HEK293T (cell line): Measurements from ENCODE around the gene TRAPPC11.
"Not testable (repeated sequence)": the region's sequence is repeated elsewhere in the genome, so short reads cannot be mapped to it uniquely, and the experiment has no call there.

ENCODE experiments used
- CTCF ChIA-PET: fragments of 350-600 bp; formaldehyde crosslinking; extraction: SDS; loops from one replicate; lab custom pipeline; 2021; ENCODE audit warnings: antibody characterized with exemption, inconsistent platforms; lab: Yijun Ruan, JAX
- POLR2A ChIA-PET: fragments of 350-600 bp; formaldehyde crosslinking; extraction: SDS; loops from one replicate; lab custom pipeline; 2020; ENCODE audit warnings: antibody characterized with exemption, inconsistent platforms; lab: Yijun Ruan, JAX
- DNase-seq: peaks from one replicate; pipeline ENCODE4 v3.0.0; 2012; ENCODE audit warnings: mixed read lengths; ENCODE audit errors: extremely low spot score
- ARNT ChIP-seq: fragments of 450-650 bp; IDR thresholded peaks from 2 replicates; pipeline ENCODE4 v1.6.1; 2017; ENCODE audit warnings: mild to moderate bottlenecking
- BHLHE40 ChIP-seq: fragments of 450-650 bp; IDR thresholded peaks from 2 replicates; pipeline ENCODE4 v1.6.1; 2016; ENCODE audit warnings: mild to moderate bottlenecking, moderate library complexity, borderline replicate concordance
- CTBP1 ChIP-seq: fragments of 450-650 bp; IDR thresholded peaks from 2 replicates; pipeline ENCODE4 v1.6.1; 2016; ENCODE audit warnings: borderline replicate concordance
- ELF4 ChIP-seq: fragments of 450-650 bp; IDR thresholded peaks from 2 replicates; pipeline ENCODE4 v1.6.1; 2017; ENCODE audit warnings: antibody characterized with exemption
- FOXA1 ChIP-seq: fragments of 450-650 bp; IDR thresholded peaks from 2 replicates; pipeline ENCODE4 v1.6.1; 2016; ENCODE audit warnings: mild to moderate bottlenecking
- FOXK2 ChIP-seq: fragments of 450-650 bp; IDR thresholded peaks from 2 replicates; pipeline ENCODE4 v1.6.1; 2016; ENCODE audit warnings: mild to moderate bottlenecking
- FOXM1 ChIP-seq: fragments of 450-650 bp; IDR thresholded peaks from 2 replicates; pipeline ENCODE4 v1.6.1; 2017; ENCODE audit warnings: mild to moderate bottlenecking, borderline replicate concordance
- HDGF ChIP-seq: fragments of 450-650 bp; IDR thresholded peaks from 2 replicates; pipeline ENCODE4 v1.6.1; 2017; ENCODE audit warnings: antibody characterized with exemption, borderline replicate concordance
- L3MBTL2 ChIP-seq: fragments of 450-650 bp; conservative IDR thresholded peaks from 2 replicates; pipeline ENCODE4 v1.6.1; 2016; ENCODE audit warnings: mild to moderate bottlenecking
- LEF1 ChIP-seq: fragments of 450-650 bp; IDR thresholded peaks from 2 replicates; pipeline ENCODE4 v1.6.1; 2017; ENCODE audit warnings: mild to moderate bottlenecking, borderline replicate concordance
- NFRKB ChIP-seq: fragments of 450-650 bp; IDR thresholded peaks from 2 replicates; pipeline ENCODE4 v1.6.1; 2016; ENCODE audit warnings: mild to moderate bottlenecking, moderate library complexity
- SP1 ChIP-seq: fragments of 450-650 bp; IDR thresholded peaks from 2 replicates; pipeline ENCODE4 v1.6.1; 2017
- SUZ12 ChIP-seq: fragments of 450-650 bp; IDR thresholded peaks from 2 replicates; pipeline ENCODE4 v1.6.1; 2016; ENCODE audit warnings: mild to moderate bottlenecking
- TARDBP ChIP-seq: fragments of 450-650 bp; IDR thresholded peaks from 2 replicates; pipeline ENCODE4 v1.6.1; 2016
- ZNF384 ChIP-seq: fragments of 450-650 bp; IDR thresholded peaks from 2 replicates; pipeline ENCODE4 v1.6.1; 2016
- TF ChIP-seq, protein P1 (sequence below): fragments of 450-650 bp; IDR thresholded peaks from 2 replicates; pipeline ENCODE4 v1.6.1; 2016

The TRAPPC11 gene

DNA sequence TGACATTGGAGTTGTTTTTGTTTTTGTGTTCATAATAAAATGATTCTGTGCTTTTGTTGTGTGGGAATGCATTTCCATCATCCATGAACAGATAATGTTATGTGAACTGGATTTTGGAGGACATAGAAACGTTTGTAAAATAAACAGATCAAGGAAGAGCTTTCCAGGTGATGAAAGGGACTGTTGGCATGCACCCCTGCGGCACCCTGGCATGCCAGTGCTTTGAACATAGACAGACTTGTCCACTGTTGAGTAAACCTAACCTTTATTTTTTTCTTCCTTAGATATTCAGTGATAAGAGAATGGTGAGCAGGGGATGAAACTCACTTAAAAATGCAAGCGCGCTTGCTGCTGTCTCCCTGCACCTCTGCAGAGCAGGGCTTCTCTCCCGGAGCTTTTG lies 59.8 kb downstream of the TRAPPC11 start:
- CTCF ChIA-PET = no interaction called here
- TF ChIP-seq FOXK2 = no peak
- no peak for TF ChIP-seq SP1
- TF ChIP-seq TARDBP = no peak
- no peak for TF ChIP-seq CTBP1
- TF ChIP-seq, protein P1, sequence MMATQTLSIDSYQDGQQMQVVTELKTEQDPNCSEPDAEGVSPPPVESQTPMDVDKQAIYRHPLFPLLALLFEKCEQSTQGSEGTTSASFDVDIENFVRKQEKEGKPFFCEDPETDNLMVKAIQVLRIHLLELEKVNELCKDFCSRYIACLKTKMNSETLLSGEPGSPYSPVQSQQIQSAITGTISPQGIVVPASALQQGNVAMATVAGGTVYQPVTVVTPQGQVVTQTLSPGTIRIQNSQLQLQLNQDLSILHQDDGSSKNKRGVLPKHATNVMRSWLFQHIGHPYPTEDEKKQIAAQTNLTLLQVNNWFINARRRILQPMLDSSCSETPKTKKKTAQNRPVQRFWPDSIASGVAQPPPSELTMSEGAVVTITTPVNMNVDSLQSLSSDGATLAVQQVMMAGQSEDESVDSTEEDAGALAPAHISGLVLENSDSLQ = no peak
- no peak for TF ChIP-seq ARNT
- POLR2A ChIA-PET = no interaction called here

DNA sequence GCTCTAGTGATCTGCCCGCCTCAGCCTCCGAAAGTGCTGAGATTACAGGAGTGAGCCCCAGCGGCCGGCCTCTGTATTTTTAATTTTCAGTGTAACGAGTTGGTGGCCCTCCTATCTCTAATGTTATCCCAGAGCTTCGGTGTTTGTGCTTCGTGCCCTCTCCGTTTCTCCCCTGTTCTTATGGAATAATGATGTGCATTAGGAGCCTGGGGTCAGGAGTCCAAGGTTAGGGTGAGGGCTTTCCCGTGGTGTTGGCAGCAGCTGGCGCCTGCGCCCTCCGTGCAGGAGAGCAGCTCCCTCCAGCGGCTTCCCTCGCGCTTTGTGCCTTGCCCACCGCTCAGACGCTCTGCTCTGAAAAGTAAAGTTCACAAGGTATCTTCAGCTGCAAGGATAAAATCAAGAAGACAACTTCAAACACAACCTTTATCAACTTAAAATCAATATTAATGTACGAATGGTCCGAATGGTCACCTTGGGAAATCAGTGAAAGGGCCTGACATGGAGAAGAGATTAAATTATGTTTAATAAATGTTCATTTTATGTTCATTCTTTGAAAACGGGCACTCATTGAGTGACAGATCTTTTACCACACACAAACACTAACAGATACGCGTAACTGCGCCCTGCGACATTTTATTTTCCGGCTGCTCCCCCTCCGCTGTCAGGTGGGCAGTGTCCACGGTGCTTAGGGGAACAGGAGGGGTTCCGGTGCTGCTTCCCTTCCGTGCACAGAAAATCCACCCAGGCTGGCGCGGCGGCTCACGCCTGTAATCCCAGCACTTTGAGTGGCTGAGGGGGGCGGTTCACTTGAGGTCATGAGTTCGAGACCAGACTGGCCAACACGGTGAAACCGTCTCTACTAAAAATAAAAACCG lies 62.4 kb downstream of the TRAPPC11 start:
- POLR2A ChIA-PET = no interaction called here
- TF ChIP-seq TARDBP (no peak), CTBP1 (no peak), FOXK2 (no peak), BHLHE40 (no peak), LEF1 (no peak), FOXM1 (no peak), NFRKB (no peak), ZNF384 (no peak), HDGF (no peak), SUZ12 (no peak), ELF4 (no peak), ARNT (no peak), L3MBTL2 (no peak), FOXA1 (no peak), SP1 (no peak)
- TF ChIP-seq, protein P1 = no peak
- CTCF ChIA-PET = no interaction called here
- DNase-seq = no peak

More for the DNA sequence above, 59.8 kb downstream of the TRAPPC11 start:
- no peak for DNase-seq

DNA sequence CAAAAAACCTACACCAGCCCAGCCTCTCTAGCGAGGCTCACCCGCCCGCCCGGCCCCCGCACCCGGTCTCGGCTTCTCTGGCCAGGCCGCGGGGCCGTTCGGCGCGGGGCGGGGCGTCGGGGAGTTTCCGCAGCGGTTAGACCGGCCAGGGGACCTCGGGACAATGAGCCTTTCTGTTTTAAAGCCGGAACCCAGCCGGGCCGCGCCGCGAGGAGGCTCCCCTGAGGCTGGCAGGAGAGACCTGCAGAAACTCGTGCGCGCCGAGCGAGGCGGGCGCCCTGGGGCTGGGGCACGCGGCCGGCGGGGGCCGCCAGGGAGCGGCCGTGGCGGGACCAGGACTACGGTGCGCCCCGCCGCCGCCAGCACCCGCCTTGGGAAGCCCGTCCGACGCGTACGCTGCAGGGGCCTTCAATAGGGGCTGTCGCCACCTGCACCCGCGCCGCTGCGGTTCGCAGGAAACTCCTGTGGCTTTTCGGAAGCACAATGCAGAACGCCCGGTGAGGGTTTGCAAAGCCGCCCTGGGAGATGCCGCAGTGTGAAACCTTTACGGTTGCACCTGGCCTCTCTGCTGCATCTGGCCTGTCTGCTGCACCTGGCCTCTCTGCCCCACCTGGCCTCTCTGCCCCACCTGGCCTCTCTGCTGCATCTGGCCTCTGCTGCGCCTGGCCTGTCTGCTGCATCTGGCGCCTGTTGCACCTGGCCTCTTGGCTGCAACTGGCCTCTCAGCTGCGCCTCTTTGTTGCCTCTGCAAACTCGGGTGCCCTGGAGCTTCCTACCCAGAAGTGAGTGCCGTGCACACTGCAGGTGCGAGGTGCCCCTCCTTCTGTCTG lies 63.9 kb downstream of the TRAPPC11 start:
- peak; percentile 19 for DNase-seq
- ChIA-PET POLR2A (no interaction called here), CTCF (no interaction called here)
- TF ChIP-seq HDGF = no peak
- TF ChIP-seq CTBP1 = no peak
- TF ChIP-seq FOXA1 = no peak
- TF ChIP-seq, protein P1 = no peak
- TF ChIP-seq NFRKB = no peak
- no peak for TF ChIP-seq SUZ12
- TF ChIP-seq ZNF384 = no peak
- TF ChIP-seq FOXK2 = no peak
- TF ChIP-seq L3MBTL2 = no peak
- TF ChIP-seq FOXM1 = no peak
- no peak for TF ChIP-seq BHLHE40
- TF ChIP-seq LEF1 = no peak
- TF ChIP-seq ARNT = no peak
- TF ChIP-seq TARDBP = no peak
- no peak for TF ChIP-seq SP1

DNA sequence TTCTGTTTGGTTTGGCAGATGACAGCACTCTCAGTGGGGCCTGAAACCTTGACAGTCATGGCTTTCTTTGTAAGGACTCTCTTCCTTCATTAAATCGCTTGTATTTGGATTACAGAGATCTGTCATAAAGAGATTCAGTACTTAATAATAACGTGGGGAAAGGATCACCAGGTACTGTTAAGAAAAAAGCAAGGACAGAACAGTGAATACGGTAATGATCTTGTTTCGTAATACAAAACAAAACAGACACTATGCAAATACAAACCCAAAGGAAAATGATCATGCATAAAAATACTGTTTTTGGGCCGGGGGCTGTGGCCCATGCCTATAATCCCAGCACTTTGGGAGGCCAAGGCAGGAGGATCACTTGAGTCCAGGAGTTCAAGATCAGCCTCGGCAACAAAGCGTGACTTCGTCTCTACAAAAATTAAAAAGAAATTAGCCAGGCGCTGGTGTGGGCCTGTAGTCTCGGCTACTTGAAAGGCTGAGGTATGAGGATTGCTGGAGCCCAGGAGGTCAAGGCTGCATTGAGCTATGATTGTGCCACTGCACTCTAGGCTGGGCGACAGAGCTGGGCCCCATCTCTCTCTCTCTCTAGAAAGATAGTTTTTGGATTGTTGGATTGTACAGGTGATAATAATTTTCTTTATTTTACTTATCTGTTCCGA lies 64.6 kb downstream of the TRAPPC11 start:
- ChIA-PET CTCF (no interaction called here), POLR2A (no interaction called here)
- TF ChIP-seq TARDBP (no peak), HDGF (no peak), NFRKB (no peak), ELF4 (no peak), CTBP1 (no peak), LEF1 (no peak), FOXA1 (no peak), FOXM1 (no peak), FOXK2 (no peak), ZNF384 (no peak), ARNT (no peak)
- TF ChIP-seq, protein P1 = no peak
- no peak for DNase-seq

DNA sequence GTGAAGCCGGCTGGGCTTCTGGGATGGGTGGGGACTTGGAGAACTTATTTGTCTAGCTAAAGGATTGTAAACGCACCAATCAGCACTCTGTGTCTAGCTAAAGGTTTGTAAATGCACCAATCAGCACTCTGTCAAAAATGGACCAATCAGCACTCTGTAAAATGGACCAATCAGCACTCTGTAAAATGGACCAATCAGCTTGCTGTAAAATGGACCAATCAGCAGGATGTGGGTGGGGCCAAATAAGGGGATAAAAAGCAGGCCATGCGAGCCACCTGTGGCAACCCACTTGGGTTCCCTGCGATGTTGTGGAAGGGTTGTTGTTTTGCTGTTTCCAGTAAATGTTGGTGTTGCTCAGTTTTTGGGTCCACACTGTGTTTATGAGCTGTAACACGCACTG lies 66.5 kb downstream of the TRAPPC11 start:
- DNase-seq, POLR2A ChIA-PET, CTCF ChIA-PET: not testable (repeated sequence)
